ENCODE data around the gene WFS1. TPM values are rescaled to one million over a fixed set of nuclear protein-coding genes. Genes with fewer than 3 reads are reported as not detected.

The WFS1 gene
- total and polyA plus RNA-seq, 5 donors from 2014 or later, result 2.5 to 4.2 (median 3.8) TPM

- no peak overlapping the region for H3K27ac Mint-ChIP-seq
- H3K27ac ChIP-seq (ENCODE audit: insufficient read depth, low read length, poor library complexity, severe bottlenecking), result no peak overlapping the region
- H3K4me3 Mint-ChIP-seq, result peak overlapping the region in 3 of 4 donors; percentile 19 to 73 (median 58)
- peaks cover 64% of the 10 kb centered on the region for H3K27me3 Mint-ChIP-seq
- H3K4me3 ChIP-seq (ENCODE audit: low read depth, low read length), result no peak overlapping the region
- H3K4me1 Mint-ChIP-seq, result peaks cover 0 to 14% (median 6%) of the 10 kb centered on the region in 4 donors
- no peak for ATAC-seq (ENCODE audit: low read depth in 2 of 2)
- H3K4me1 ChIP-seq (ENCODE audit: control insufficient read depth, insufficient read depth, low read length, poor library complexity, severe bottlenecking), result no peaks in the 10 kb centered on the region
- H3K9me3 Mint-ChIP-seq, result peaks cover 0 to 3% (median 0%) of the 10 kb centered on the region in 7 donors
- no peaks in the 10 kb centered on the region for H3K36me3 Mint-ChIP-seq
- no peaks in the 10 kb centered on the region for H3K36me3 ChIP-seq (ENCODE audit: control insufficient read depth, insufficient read depth, low read length)
- peaks cover 5% of the 10 kb centered on the region for H3K27me3 ChIP-seq (ENCODE audit: control insufficient read depth, insufficient read depth, low read length)
- no peaks in the 10 kb centered on the region for H3K9me3 ChIP-seq (ENCODE audit: control insufficient read depth in 2 of 2, low read length in 2 of 2)
- no peak for DNase-seq
These were observed 40.1 kb downstream of the WFS1 start for GRCh38 chr4:6309777-6310176.

GRCh38 chr4:6313216-6313615 lies 43.6 kb downstream of the WFS1 start:
- Mint-ChIP-seq H3K27me3 (peaks cover 57% of the 10 kb centered on the region), H3K4me3 (no peak overlapping the region), H3K36me3 (no peaks in the 10 kb centered on the region), H3K9me3 (peaks cover 0 to 3% (median 0%) of the 10 kb centered on the region in 7 donors), H3K27ac (no peak overlapping the region), H3K4me1 (peaks cover 0 to 12% (median 6%) of the 10 kb centered on the region in 4 donors)
- Histone ChIP-seq H3K9me3 (ENCODE audit: control insufficient read depth in 2 of 2, low read length in 2 of 2) (no peaks in the 10 kb centered on the region), H3K27ac (ENCODE audit: insufficient read depth, low read length, poor library complexity, severe bottlenecking) (no peak overlapping the region), H3K4me3 (ENCODE audit: low read depth, low read length) (no peak overlapping the region), H3K36me3 (ENCODE audit: control insufficient read depth, insufficient read depth, low read length) (no peaks in the 10 kb centered on the region), H3K4me1 (ENCODE audit: control insufficient read depth, insufficient read depth, low read length, poor library complexity, severe bottlenecking) (no peaks in the 10 kb centered on the region), H3K27me3 (ENCODE audit: control insufficient read depth, insufficient read depth, low read length) (no peaks in the 10 kb centered on the region)
- DNase-seq (no peak), ATAC-seq (ENCODE audit: low read depth in 2 of 2) (no peak)

GRCh38 chr4:6316461-6317003 lies 46.9 kb downstream of the WFS1 start:
- Mint-ChIP-seq H3K36me3 (no peaks in the 10 kb centered on the region), H3K27ac (no peak overlapping the region), H3K9me3 (peaks cover 0 to 2% (median 0%) of the 10 kb centered on the region in 7 donors), H3K4me3 (no peak overlapping the region), H3K27me3 (peaks cover 37% of the 10 kb centered on the region), H3K4me1 (no peaks in the 10 kb centered on the region)
- no peaks in the 10 kb centered on the region for H3K36me3 ChIP-seq (ENCODE audit: control insufficient read depth, insufficient read depth, low read length)
- no peak overlapping the region for H3K27ac ChIP-seq (ENCODE audit: insufficient read depth, low read length, poor library complexity, severe bottlenecking)
- ATAC-seq (ENCODE audit: low read depth in 2 of 2) (no peak), DNase-seq (no peak)
- no peaks in the 10 kb centered on the region for H3K4me1 ChIP-seq (ENCODE audit: control insufficient read depth, insufficient read depth, low read length, poor library complexity, severe bottlenecking)
- no peak overlapping the region for H3K4me3 ChIP-seq (ENCODE audit: low read depth, low read length)
- H3K9me3 ChIP-seq (ENCODE audit: control insufficient read depth in 2 of 2, low read length in 2 of 2), result no peaks in the 10 kb centered on the region
- H3K27me3 ChIP-seq (ENCODE audit: control insufficient read depth, insufficient read depth, low read length), result no peaks in the 10 kb centered on the region

- Mint-ChIP-seq H3K9me3 (no peaks in the 10 kb centered on the region), H3K27ac (no peak overlapping the region), H3K4me1 (peaks cover 0 to 2% (median 0%) of the 10 kb centered on the region in 4 donors), H3K4me3 (no peak overlapping the region), H3K27me3 (peaks cover 39% of the 10 kb centered on the region), H3K36me3 (no peaks in the 10 kb centered on the region)
- ATAC-seq (ENCODE audit: low read depth in 2 of 2), result no peak
- no peaks in the 10 kb centered on the region for H3K4me1 ChIP-seq (ENCODE audit: control insufficient read depth, insufficient read depth, low read length, poor library complexity, severe bottlenecking)
- no peak overlapping the region for H3K4me3 ChIP-seq (ENCODE audit: low read depth, low read length)
- no peak overlapping the region for H3K27ac ChIP-seq (ENCODE audit: insufficient read depth, low read length, poor library complexity, severe bottlenecking)
- DNase-seq, result no peak
- H3K27me3 ChIP-seq (ENCODE audit: control insufficient read depth, insufficient read depth, low read length), result peaks cover 2% of the 10 kb centered on the region
- H3K36me3 ChIP-seq (ENCODE audit: control insufficient read depth, insufficient read depth, low read length), result no peaks in the 10 kb centered on the region
- H3K9me3 ChIP-seq (ENCODE audit: control insufficient read depth in 2 of 2, low read length in 2 of 2), result no peaks in the 10 kb centered on the region
These were observed 48.6 kb downstream of the WFS1 start for GRCh38 chr4:6318206-6318605.

- Histone ChIP-seq H3K4me3 (ENCODE audit: low read depth, low read length) (no peak overlapping the region), H3K9me3 (ENCODE audit: control insufficient read depth in 2 of 2, low read length in 2 of 2) (no peaks in the 10 kb centered on the region), H3K4me1 (ENCODE audit: control insufficient read depth, insufficient read depth, low read length, poor library complexity, severe bottlenecking) (no peaks in the 10 kb centered on the region), H3K27ac (ENCODE audit: insufficient read depth, low read length, poor library complexity, severe bottlenecking) (no peak overlapping the region), H3K36me3 (ENCODE audit: control insufficient read depth, insufficient read depth, low read length) (no peaks in the 10 kb centered on the region), H3K27me3 (ENCODE audit: control insufficient read depth, insufficient read depth, low read length) (peaks cover 2% of the 10 kb centered on the region)
- no peak for ATAC-seq (ENCODE audit: low read depth in 2 of 2)
- Mint-ChIP-seq H3K27me3 (peaks cover 43% of the 10 kb centered on the region), H3K9me3 (peaks cover 0 to under 1% (median 0%) of the 10 kb centered on the region in 7 donors), H3K27ac (no peak overlapping the region), H3K4me3 (no peak overlapping the region), H3K4me1 (peaks cover 0 to 3% (median 2%) of the 10 kb centered on the region in 4 donors), H3K36me3 (no peaks in the 10 kb centered on the region)
- DNase-seq, result no peak
These were observed 50.0 kb downstream of the WFS1 start for GRCh38 chr4:6319530-6320150.

- Mint-ChIP-seq H3K9me3 (peaks cover 0 to 1% (median 0%) of the 10 kb centered on the region in 7 donors), H3K27me3 (peaks cover 45% of the 10 kb centered on the region), H3K27ac (no peak overlapping the region), H3K4me3 (no peak overlapping the region), H3K36me3 (no peaks in the 10 kb centered on the region), H3K4me1 (peaks cover 0 to 8% (median 2%) of the 10 kb centered on the region in 4 donors)
- Histone ChIP-seq H3K4me1 (ENCODE audit: control insufficient read depth, insufficient read depth, low read length, poor library complexity, severe bottlenecking) (no peaks in the 10 kb centered on the region), H3K4me3 (ENCODE audit: low read depth, low read length) (no peak overlapping the region), H3K36me3 (ENCODE audit: control insufficient read depth, insufficient read depth, low read length) (no peaks in the 10 kb centered on the region), H3K27ac (ENCODE audit: insufficient read depth, low read length, poor library complexity, severe bottlenecking) (no peak overlapping the region), H3K27me3 (ENCODE audit: control insufficient read depth, insufficient read depth, low read length) (peaks cover 2% of the 10 kb centered on the region), H3K9me3 (ENCODE audit: control insufficient read depth in 2 of 2, low read length in 2 of 2) (no peaks in the 10 kb centered on the region)
- ATAC-seq (ENCODE audit: low read depth in 2 of 2) (no peak), DNase-seq (no peak)
These were observed 51.0 kb downstream of the WFS1 start for GRCh38 chr4:6320663-6321062.

GRCh38 chr4:6321361-6321760 lies 51.7 kb downstream of the WFS1 start:
- Histone ChIP-seq H3K27ac (ENCODE audit: insufficient read depth, low read length, poor library complexity, severe bottlenecking) (no peak overlapping the region), H3K36me3 (ENCODE audit: control insufficient read depth, insufficient read depth, low read length) (no peaks in the 10 kb centered on the region), H3K9me3 (ENCODE audit: control insufficient read depth in 2 of 2, low read length in 2 of 2) (no peaks in the 10 kb centered on the region), H3K27me3 (ENCODE audit: control insufficient read depth, insufficient read depth, low read length) (peaks cover 2% of the 10 kb centered on the region), H3K4me3 (ENCODE audit: low read depth, low read length) (no peak overlapping the region), H3K4me1 (ENCODE audit: control insufficient read depth, insufficient read depth, low read length, poor library complexity, severe bottlenecking) (no peaks in the 10 kb centered on the region)
- no peak for DNase-seq
- H3K27ac Mint-ChIP-seq, result no peak overlapping the region
- no peaks in the 10 kb centered on the region for H3K36me3 Mint-ChIP-seq
- H3K4me3 Mint-ChIP-seq, result no peak overlapping the region
- no peak for ATAC-seq (ENCODE audit: low read depth in 2 of 2)
- H3K4me1 Mint-ChIP-seq, result peaks cover 0 to 8% (median 2%) of the 10 kb centered on the region in 4 donors
- peaks cover 0 to 1% (median 0%) of the 10 kb centered on the region in 7 donors for H3K9me3 Mint-ChIP-seq
- H3K27me3 Mint-ChIP-seq, result peaks cover 51% of the 10 kb centered on the region

Data from CD4-positive, CD25-positive, alpha-beta regulatory T cell (primary cell).